ENCODE measurements around the gene ASPM. TPM values are rescaled to one million over a fixed set of nuclear protein-coding genes. Genes with fewer than 3 reads are reported as not detected.
"Not testable (repeated sequence)": the region's sequence is repeated elsewhere in the genome, so short reads cannot be mapped to it uniquely, and the experiment has no call there.

ASPM gene
- total and polyA plus RNA-seq, 4 donors, result 0.17 to 45.3 (median 0.84) TPM

DNA sequence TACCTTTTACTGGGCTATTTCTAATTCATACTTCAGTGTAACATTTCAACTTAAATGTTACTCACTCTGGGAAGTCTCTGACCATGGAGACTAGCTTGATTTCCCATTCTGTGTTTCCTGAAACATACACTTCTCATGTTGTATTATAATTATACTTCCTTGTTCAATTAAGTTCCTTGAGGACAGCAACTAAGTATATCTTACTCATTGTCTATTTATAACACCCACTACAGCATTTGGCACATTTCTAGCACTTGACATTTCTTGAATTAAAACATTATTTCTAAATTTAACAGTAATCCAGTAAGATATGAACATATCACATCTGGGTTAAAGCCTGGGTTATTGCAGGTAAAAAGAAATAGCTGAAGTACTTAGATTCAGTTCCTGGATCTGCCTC, 47.0 kb downstream of the ASPM start:
- no peaks in the 10 kb centered on the region for H3K4me1 ChIP-seq (ENCODE audit: control insufficient read depth in 4 of 4, insufficient read depth in 4 of 4, low read length in 3 of 4)
- H3K4me3 ChIP-seq (ENCODE audit: low read depth in 1 of 3, low read length in 3 of 3), result no peak overlapping the region
- DNase-seq (ENCODE audit: low spot score), result no peak
- no peak overlapping the region for H3K9ac ChIP-seq (ENCODE audit: low read depth in 1 of 2, low read length in 2 of 2)
- H3K27me3 ChIP-seq (ENCODE audit: control insufficient read depth in 4 of 4, insufficient read depth in 4 of 4, low read length in 3 of 4), result no peaks in the 10 kb centered on the region
- TF ChIP-seq RAD21 (IDR thresholded peaks at IDR 0.05), result no peak
- no peak for TF ChIP-seq FOXA1 (IDR thresholded peaks at IDR 0.05)
- no peak for TF ChIP-seq EGR1 (IDR thresholded peaks at IDR 0.05; ENCODE audit: low read depth in 2 of 2)
- TF ChIP-seq JUND (IDR thresholded peaks at IDR 0.05), result no peak
- no peak for TF ChIP-seq HNF4A (conservative IDR thresholded peaks at IDR 0.05)
- TF ChIP-seq HNF4G (IDR thresholded peaks at IDR 0.05), result no peak
- no peak for TF ChIP-seq RXRA (IDR thresholded peaks at IDR 0.05)
- no peak for TF ChIP-seq FOXA2 (IDR thresholded peaks at IDR 0.05)
- TF ChIP-seq, protein P1, sequence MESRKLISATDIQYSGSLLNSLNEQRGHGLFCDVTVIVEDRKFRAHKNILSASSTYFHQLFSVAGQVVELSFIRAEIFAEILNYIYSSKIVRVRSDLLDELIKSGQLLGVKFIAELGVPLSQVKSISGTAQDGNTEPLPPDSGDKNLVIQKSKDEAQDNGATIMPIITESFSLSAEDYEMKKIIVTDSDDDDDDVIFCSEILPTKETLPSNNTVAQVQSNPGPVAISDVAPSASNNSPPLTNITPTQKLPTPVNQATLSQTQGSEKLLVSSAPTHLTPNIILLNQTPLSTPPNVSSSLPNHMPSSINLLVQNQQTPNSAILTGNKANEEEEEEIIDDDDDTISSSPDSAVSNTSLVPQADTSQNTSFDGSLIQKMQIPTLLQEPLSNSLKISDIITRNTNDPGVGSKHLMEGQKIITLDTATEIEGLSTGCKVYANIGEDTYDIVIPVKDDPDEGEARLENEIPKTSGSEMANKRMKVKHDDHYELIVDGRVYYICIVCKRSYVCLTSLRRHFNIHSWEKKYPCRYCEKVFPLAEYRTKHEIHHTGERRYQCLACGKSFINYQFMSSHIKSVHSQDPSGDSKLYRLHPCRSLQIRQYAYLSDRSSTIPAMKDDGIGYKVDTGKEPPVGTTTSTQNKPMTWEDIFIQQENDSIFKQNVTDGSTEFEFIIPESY (IDR thresholded peaks at IDR 0.05), result no peak
- no peak for TF ChIP-seq TAF1 (conservative IDR thresholded peaks at IDR 0.05)
- TF ChIP-seq NR2F2 (IDR thresholded peaks at IDR 0.05), result no peak
- TF ChIP-seq, protein P2, sequence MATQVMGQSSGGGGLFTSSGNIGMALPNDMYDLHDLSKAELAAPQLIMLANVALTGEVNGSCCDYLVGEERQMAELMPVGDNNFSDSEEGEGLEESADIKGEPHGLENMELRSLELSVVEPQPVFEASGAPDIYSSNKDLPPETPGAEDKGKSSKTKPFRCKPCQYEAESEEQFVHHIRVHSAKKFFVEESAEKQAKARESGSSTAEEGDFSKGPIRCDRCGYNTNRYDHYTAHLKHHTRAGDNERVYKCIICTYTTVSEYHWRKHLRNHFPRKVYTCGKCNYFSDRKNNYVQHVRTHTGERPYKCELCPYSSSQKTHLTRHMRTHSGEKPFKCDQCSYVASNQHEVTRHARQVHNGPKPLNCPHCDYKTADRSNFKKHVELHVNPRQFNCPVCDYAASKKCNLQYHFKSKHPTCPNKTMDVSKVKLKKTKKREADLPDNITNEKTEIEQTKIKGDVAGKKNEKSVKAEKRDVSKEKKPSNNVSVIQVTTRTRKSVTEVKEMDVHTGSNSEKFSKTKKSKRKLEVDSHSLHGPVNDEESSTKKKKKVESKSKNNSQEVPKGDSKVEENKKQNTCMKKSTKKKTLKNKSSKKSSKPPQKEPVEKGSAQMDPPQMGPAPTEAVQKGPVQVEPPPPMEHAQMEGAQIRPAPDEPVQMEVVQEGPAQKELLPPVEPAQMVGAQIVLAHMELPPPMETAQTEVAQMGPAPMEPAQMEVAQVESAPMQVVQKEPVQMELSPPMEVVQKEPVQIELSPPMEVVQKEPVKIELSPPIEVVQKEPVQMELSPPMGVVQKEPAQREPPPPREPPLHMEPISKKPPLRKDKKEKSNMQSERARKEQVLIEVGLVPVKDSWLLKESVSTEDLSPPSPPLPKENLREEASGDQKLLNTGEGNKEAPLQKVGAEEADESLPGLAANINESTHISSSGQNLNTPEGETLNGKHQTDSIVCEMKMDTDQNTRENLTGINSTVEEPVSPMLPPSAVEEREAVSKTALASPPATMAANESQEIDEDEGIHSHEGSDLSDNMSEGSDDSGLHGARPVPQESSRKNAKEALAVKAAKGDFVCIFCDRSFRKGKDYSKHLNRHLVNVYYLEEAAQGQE (IDR thresholded peaks at IDR 0.05), result no peak
- no peak for TF ChIP-seq YY1 (IDR thresholded peaks at IDR 0.05)
- TF ChIP-seq SP1 (IDR thresholded peaks at IDR 0.05), result no peak
- TF ChIP-seq GABPA (IDR thresholded peaks at IDR 0.05 in 1 of 2, conservative IDR thresholded peaks at IDR 0.05 in 1 of 2), result no peak
- H3K36me3 ChIP-seq (ENCODE audit: control insufficient read depth in 4 of 4, insufficient read depth in 3 of 4, low read depth in 1 of 4, low read length in 3 of 4), result no peaks in the 10 kb centered on the region
- no peak overlapping the region for H3K27ac ChIP-seq (ENCODE audit: low read depth in 1 of 2, low read length in 2 of 2)
- no peaks in the 10 kb centered on the region for H3K9me3 ChIP-seq (ENCODE audit: control insufficient read depth in 4 of 4, low read length in 3 of 4)

DNA sequence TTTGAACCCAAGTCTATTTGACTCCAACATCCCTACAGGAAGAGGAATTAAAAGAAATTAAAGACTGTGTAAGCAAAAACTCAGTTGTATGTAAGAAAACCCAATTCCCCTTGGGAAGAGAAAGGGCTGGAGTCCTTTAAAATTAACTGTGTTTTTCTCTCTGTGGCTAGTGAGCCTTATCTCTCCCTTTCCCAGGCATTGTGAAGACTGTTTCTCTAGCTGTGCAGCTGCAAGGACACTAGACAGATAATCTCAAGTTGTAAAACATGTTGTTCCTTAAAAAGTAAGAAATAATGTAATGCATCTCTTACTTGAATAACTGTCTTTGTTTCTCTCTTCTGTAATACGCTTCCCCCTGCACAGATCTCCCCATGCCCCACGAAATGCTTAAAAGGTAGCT, 49.5 kb downstream of the ASPM start:
- H3K27me3 ChIP-seq (ENCODE audit: control insufficient read depth in 4 of 4, insufficient read depth in 4 of 4, low read length in 3 of 4); H3K9ac ChIP-seq (ENCODE audit: low read depth in 1 of 2, low read length in 2 of 2); H3K9me3 ChIP-seq (ENCODE audit: control insufficient read depth in 4 of 4, low read length in 3 of 4); H3K4me3 ChIP-seq (ENCODE audit: low read depth in 1 of 3, low read length in 3 of 3); H3K4me1 ChIP-seq (ENCODE audit: control insufficient read depth in 4 of 4, insufficient read depth in 4 of 4, low read length in 3 of 4); H3K36me3 ChIP-seq (ENCODE audit: control insufficient read depth in 4 of 4, insufficient read depth in 3 of 4, low read depth in 1 of 4, low read length in 3 of 4); H3K27ac ChIP-seq (ENCODE audit: low read depth in 1 of 2, low read length in 2 of 2); DNase-seq (ENCODE audit: low spot score): not testable (repeated sequence)
- WGBS, result 97% methylated on average over 2 of the region's 2 CpGs

DNA sequence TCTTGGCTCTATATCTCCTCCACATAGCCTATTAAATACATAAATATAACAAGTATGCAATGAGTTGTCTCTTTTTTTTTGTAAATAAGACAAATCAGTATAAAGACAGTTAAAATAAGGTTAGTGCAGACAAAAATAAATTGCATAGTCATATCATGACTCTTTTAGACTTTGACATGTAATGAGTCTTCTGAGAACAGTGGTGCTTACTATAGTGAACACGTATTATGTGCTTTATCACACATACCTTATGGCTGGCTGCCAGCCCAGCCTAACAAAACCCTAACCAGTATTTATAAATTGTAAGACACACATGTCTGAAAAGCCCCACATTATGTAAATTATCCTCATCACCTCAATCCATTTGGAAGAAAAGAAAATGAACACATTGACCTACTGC, 50.3 kb downstream of the ASPM start:
- Histone ChIP-seq H3K36me3 (ENCODE audit: control insufficient read depth in 4 of 4, insufficient read depth in 3 of 4, low read depth in 1 of 4, low read length in 3 of 4) (no peaks in the 10 kb centered on the region), H3K4me1 (ENCODE audit: control insufficient read depth in 4 of 4, insufficient read depth in 4 of 4, low read length in 3 of 4) (no peaks in the 10 kb centered on the region), H3K9ac (ENCODE audit: low read depth in 1 of 2, low read length in 2 of 2) (no peak overlapping the region), H3K9me3 (ENCODE audit: control insufficient read depth in 4 of 4, low read length in 3 of 4) (no peaks in the 10 kb centered on the region), H3K27me3 (ENCODE audit: control insufficient read depth in 4 of 4, insufficient read depth in 4 of 4, low read length in 3 of 4) (no peaks in the 10 kb centered on the region), H3K27ac (ENCODE audit: low read depth in 1 of 2, low read length in 2 of 2) (no peak overlapping the region), H3K4me3 (ENCODE audit: low read depth in 1 of 3, low read length in 3 of 3) (no peak overlapping the region)
- 85% methylated on average over 1 of the region's 1 CpG for WGBS
- TF ChIP-seq FOXA2 (IDR thresholded peaks at IDR 0.05) (no peak), EGR1 (IDR thresholded peaks at IDR 0.05; ENCODE audit: low read depth in 2 of 2) (no peak), SP1 (IDR thresholded peaks at IDR 0.05) (no peak), TAF1 (conservative IDR thresholded peaks at IDR 0.05) (no peak), HNF4A (conservative IDR thresholded peaks at IDR 0.05) (no peak), RXRA (IDR thresholded peaks at IDR 0.05) (no peak), RAD21 (IDR thresholded peaks at IDR 0.05) (no peak), FOXA1 (IDR thresholded peaks at IDR 0.05) (no peak), YY1 (IDR thresholded peaks at IDR 0.05) (no peak), JUND (IDR thresholded peaks at IDR 0.05) (no peak), NR2F2 (IDR thresholded peaks at IDR 0.05) (no peak)
- TF ChIP-seq, protein P3, sequence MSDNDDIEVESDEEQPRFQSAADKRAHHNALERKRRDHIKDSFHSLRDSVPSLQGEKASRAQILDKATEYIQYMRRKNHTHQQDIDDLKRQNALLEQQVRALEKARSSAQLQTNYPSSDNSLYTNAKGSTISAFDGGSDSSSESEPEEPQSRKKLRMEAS (IDR thresholded peaks at IDR 0.05), result no peak
- TF ChIP-seq, protein P4, sequence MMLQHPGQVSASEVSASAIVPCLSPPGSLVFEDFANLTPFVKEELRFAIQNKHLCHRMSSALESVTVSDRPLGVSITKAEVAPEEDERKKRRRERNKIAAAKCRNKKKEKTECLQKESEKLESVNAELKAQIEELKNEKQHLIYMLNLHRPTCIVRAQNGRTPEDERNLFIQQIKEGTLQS (IDR thresholded peaks at IDR 0.05), result no peak
- TF ChIP-seq, protein P2 (IDR thresholded peaks at IDR 0.05), result no peak
- no peak for DNase-seq (ENCODE audit: low spot score)
